Upper lobe of left lung (tissue), 6 donors: Measurements from ENCODE around the gene FAT1. TPM values are rescaled to one million over a fixed set of nuclear protein-coding genes. Genes with fewer than 3 reads are reported as not detected.

Source experiments
- ATAC-seq, 2 donors: fragments of 200-7000 bp; cut with Tn5 transposase; one replicate each; pipeline ENCODE4 v1.9.1; 2022; ENCODE audit warnings: mild to moderate bottlenecking in 2 of 2, moderate library complexity in 2 of 2; ENCODE audit not compliant: low FRiP score in 2 of 2
- DNase-seq, 2 donors: peaks; one replicate each; pipeline ENCODE4 v3.0.0-alpha.2; 2019 to 2020
- H3K27ac ChIP-seq, 4 donors: fragments of 200-600 bp; sonication (generic); one replicate each; pipeline ENCODE4 v1.5.1; 2016 to 2019
- H3K27me3 ChIP-seq, 4 donors: fragments of 200-600 bp; sonication (generic); one replicate each; pipeline ENCODE4 v1.5.1; 2017 to 2019
- H3K36me3 ChIP-seq, 4 donors: fragments of 200-600 bp; sonication (generic); one replicate each; pipeline ENCODE4 v1.5.1; 2016 to 2019
- H3K4me1 ChIP-seq, 4 donors: fragments of 200-600 bp; sonication (generic); one replicate each; pipeline ENCODE4 v1.5.1; 2018 to 2019
- H3K4me3 ChIP-seq, 4 donors: fragments of 200-600 bp; sonication (generic); one replicate each; pipeline ENCODE4 v1.5.1; 2017 to 2019; ENCODE audit warnings: mild to moderate bottlenecking in 2 of 4, moderate library complexity in 1 of 4
- H3K9me3 ChIP-seq, 4 donors: fragments of 200-600 bp; sonication (generic); one replicate each; pipeline ENCODE4 v1.5.1; 2018 to 2019
- CTCF ChIP-seq, 6 experiments: fragments of 450-650 bp in 4 of 6; fragments of 200-600 bp in 2 of 6; sonication (generic) in 2 of 6; IDR thresholded peaks; one replicate each; pipeline ENCODE4 v1.5.1; 2016 to 2019; ENCODE audit warnings: antibody characterized with exemption in 6 of 6
- EP300 ChIP-seq, 4 donors: sonication (generic); formaldehyde crosslinking; IDR thresholded peaks; one replicate each; pipeline ENCODE4 v1.5.1; 2017; ENCODE audit warnings: antibody characterized with exemption in 4 of 4, control low read depth in 2 of 4
- POLR2A ChIP-seq, 4 donors: fragments of 450-650 bp; IDR thresholded peaks; one replicate each; pipeline ENCODE4 v1.5.1; 2016 to 2017; ENCODE audit warnings: antibody characterized with exemption in 4 of 4, mild to moderate bottlenecking in 2 of 4
- POLR2AphosphoS5 ChIP-seq, 2 donors: sonication (generic); formaldehyde crosslinking; IDR thresholded peaks; one replicate each; pipeline ENCODE4 v1.5.1; 2017; ENCODE audit warnings: antibody characterized with exemption in 2 of 2
- WGBS, 2 donors: methylation state at CpG; one replicate each; pipeline ENCODE4 v1.1.5; 2017 to 2018; 5-methylcytosine and 5-hydroxymethylcytosine counted together
- total RNA-seq, 6 donors: library from RNA; depleted of rRNA in 4 of 6; stranded (reverse); fragments of >200 nt in 4 of 6; gene quantifications; one replicate each; pipeline versions ENCODE4 v1.1.0 to v1.2.1, GENCODE V29; 2016 to 2021
- donor health status: DM: no; HTN: no; CAD: no; lungs with moderate emphysema.
- donor health status: DM: no; HTN: yes; CAD: no; lungs with severe emphysema.

Gene FAT1
- total RNA-seq, 6 donors from 2014 or later = 42.8 to 92.2 (median 77.4) TPM

GRCh38 chr4:186746581-186746980 lies 22.9 kb upstream of the FAT1 start:
- H3K36me3 ChIP-seq = no peaks in the 10 kb centered on the region
- no peak overlapping the region for H3K4me3 ChIP-seq
- H3K4me1 ChIP-seq = no peaks in the 10 kb centered on the region
- DNase-seq (no peak), ATAC-seq (no peak)
- TF ChIP-seq POLR2AphosphoS5 (IDR thresholded peaks at IDR 0.05) (no peak), EP300 (IDR thresholded peaks at IDR 0.05) (no peak), POLR2A (IDR thresholded peaks at IDR 0.05) (no peak), CTCF (IDR thresholded peaks at IDR 0.05) (no peak)
- no peak overlapping the region for H3K27ac ChIP-seq
- no peaks in the 10 kb centered on the region for H3K9me3 ChIP-seq
- 88 to 92% methylated on average over 6 of the region's 6 CpGs for WGBS, 2 donors
- no peaks in the 10 kb centered on the region for H3K27me3 ChIP-seq

GRCh38 chr4:186743261-186743660 lies 19.6 kb upstream of the FAT1 start:
- Histone ChIP-seq H3K4me3 (no peak overlapping the region), H3K4me1 (no peaks in the 10 kb centered on the region), H3K9me3 (no peaks in the 10 kb centered on the region), H3K36me3 (no peaks in the 10 kb centered on the region), H3K27ac (no peak overlapping the region), H3K27me3 (no peaks in the 10 kb centered on the region)
- no peak for DNase-seq
- ATAC-seq = no peak
- WGBS, 2 donors = 73 to 77% methylated on average over 10 of the region's 10 CpGs
- TF ChIP-seq EP300 (IDR thresholded peaks at IDR 0.05) (no peak), CTCF (IDR thresholded peaks at IDR 0.05) (no peak), POLR2AphosphoS5 (IDR thresholded peaks at IDR 0.05) (no peak), POLR2A (IDR thresholded peaks at IDR 0.05) (no peak)

- Histone ChIP-seq H3K27me3 (no peaks in the 10 kb centered on the region), H3K9me3 (no peaks in the 10 kb centered on the region), H3K4me1 (no peaks in the 10 kb centered on the region), H3K4me3 (no peak overlapping the region), H3K36me3 (no peaks in the 10 kb centered on the region), H3K27ac (no peak overlapping the region)
- 89 to 96% methylated on average over 6 of the region's 6 CpGs for WGBS, 2 donors
- DNase-seq (no peak), ATAC-seq (no peak)
- TF ChIP-seq POLR2A (IDR thresholded peaks at IDR 0.05) = no peak
- TF ChIP-seq CTCF (IDR thresholded peaks at IDR 0.05) = no peak
- TF ChIP-seq EP300 (IDR thresholded peaks at IDR 0.05) = no peak
- no peak for TF ChIP-seq POLR2AphosphoS5 (IDR thresholded peaks at IDR 0.05)
Observed at GRCh38 chr4:186740822-186741221, 17.2 kb upstream of the FAT1 start.

GRCh38 chr4:186739802-186740434 lies 16.3 kb upstream of the FAT1 start:
- Histone ChIP-seq H3K27me3 (no peaks in the 10 kb centered on the region), H3K4me3 (no peak overlapping the region), H3K27ac (no peak overlapping the region), H3K9me3 (no peaks in the 10 kb centered on the region), H3K4me1 (no peaks in the 10 kb centered on the region), H3K36me3 (no peaks in the 10 kb centered on the region)
- ATAC-seq = no peak
- WGBS, 2 donors = 87 to 90% methylated on average over 5 of the region's 5 CpGs
- TF ChIP-seq EP300 (IDR thresholded peaks at IDR 0.05) (no peak), POLR2A (IDR thresholded peaks at IDR 0.05) (no peak), POLR2AphosphoS5 (IDR thresholded peaks at IDR 0.05) (no peak)
- no peak for DNase-seq

- no peak overlapping the region for H3K4me3 ChIP-seq
- WGBS, 2 donors = 93 to 94% methylated on average over 9 of the region's 9 CpGs
- H3K4me1 ChIP-seq = no peaks in the 10 kb centered on the region
- no peaks in the 10 kb centered on the region for H3K9me3 ChIP-seq
- TF ChIP-seq POLR2A (IDR thresholded peaks at IDR 0.05) (no peak), CTCF (IDR thresholded peaks at IDR 0.05) (no peak), EP300 (IDR thresholded peaks at IDR 0.05) (no peak), POLR2AphosphoS5 (IDR thresholded peaks at IDR 0.05) (no peak)
- no peaks in the 10 kb centered on the region for H3K36me3 ChIP-seq
- H3K27me3 ChIP-seq = no peaks in the 10 kb centered on the region
- H3K27ac ChIP-seq = no peak overlapping the region
- ATAC-seq (no peak), DNase-seq (no peak)
Observed at GRCh38 chr4:186739317-186739716, 15.7 kb upstream of the FAT1 start.
